Fibroblast of the aortic adventitia (primary cell): ENCODE results near the gene CBFA2T3. TPM values are rescaled to one million over a fixed set of nuclear protein-coding genes. Genes with fewer than 3 reads are reported as not detected.

Experiments
- DNase-seq: peaks from one replicate; pipeline ENCODE4 v3.0.0-alpha.2; 2010; ENCODE audit warnings: low read depth
- H3K4me3 ChIP-seq: 2 replicates; pipeline ENCODE4 v1.5.1; 2011; ENCODE audit warnings: low read depth, mild to moderate bottlenecking, control low read depth, low read length, moderate library complexity
- total RNA-seq: library from RNA; depleted of rRNA; stranded (reverse); fragments of >200 nt; gene quantifications from 2 replicates; pipeline ENCODE4 v1.2.3, GENCODE V29; 2012; ENCODE audit warnings: low replicate concordance
- TF ChIP-seq, protein P1 (sequence below): IDR thresholded peaks from 2 replicates; pipeline ENCODE4 v1.5.1; 2011; ENCODE audit warnings: mild to moderate bottlenecking, low read length, control low read depth, inconsistent platforms; ENCODE audit not compliant: insufficient read depth

CBFA2T3 gene
- total RNA-seq, 1 donor: not detected

DNA sequence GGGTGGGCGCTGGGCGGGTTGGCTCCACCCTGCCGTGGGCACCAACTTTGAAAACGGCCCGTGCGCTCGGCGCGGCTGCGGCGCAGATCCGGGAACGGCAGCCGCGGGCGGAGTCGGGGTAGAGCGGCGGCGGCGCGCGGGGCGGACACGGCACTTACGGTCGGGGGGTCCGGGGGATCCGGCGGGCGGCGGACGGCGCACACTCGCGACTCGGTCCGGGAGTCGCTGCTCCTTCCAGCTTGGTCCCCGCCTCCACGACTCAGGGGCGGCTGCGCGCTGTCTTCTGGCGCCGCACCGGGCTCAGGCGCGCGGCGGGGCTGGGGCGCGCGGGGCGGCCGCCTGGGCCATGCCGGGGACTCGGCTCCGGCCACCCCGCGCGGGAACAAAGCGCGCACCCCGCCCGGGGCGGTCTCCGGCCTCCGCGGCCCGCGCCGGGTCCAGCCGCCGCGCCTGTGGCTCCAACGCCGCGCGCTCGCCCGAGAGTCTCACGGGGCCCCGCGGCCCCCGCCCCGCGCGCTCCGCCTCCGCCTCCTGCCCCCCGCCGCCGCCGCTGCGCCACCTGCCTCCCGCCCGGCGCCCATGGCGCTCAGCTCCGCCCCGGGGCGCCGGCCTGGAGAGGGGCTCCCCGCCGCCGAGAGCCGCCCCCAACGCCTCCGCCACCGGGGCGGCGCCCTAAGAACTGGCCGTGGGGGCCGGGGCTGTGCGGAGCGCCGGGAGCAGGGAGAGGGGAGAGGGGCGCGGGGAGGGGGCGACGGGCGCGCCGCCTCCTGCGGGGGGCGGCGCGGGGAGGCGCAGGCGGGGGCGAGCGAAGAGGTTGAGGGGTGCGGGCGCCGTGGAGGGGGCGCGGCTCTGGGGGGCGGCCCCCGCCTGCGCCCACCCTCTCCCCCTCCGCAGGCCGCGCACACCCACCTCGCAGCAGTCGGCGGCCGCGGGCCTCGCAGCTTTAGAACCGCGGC, 35.9 kb downstream of the CBFA2T3 start:
- no peak overlapping the region for H3K4me3 ChIP-seq
- no peak for DNase-seq
- TF ChIP-seq, protein P1, sequence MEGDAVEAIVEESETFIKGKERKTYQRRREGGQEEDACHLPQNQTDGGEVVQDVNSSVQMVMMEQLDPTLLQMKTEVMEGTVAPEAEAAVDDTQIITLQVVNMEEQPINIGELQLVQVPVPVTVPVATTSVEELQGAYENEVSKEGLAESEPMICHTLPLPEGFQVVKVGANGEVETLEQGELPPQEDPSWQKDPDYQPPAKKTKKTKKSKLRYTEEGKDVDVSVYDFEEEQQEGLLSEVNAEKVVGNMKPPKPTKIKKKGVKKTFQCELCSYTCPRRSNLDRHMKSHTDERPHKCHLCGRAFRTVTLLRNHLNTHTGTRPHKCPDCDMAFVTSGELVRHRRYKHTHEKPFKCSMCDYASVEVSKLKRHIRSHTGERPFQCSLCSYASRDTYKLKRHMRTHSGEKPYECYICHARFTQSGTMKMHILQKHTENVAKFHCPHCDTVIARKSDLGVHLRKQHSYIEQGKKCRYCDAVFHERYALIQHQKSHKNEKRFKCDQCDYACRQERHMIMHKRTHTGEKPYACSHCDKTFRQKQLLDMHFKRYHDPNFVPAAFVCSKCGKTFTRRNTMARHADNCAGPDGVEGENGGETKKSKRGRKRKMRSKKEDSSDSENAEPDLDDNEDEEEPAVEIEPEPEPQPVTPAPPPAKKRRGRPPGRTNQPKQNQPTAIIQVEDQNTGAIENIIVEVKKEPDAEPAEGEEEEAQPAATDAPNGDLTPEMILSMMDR: no peak

DNA sequence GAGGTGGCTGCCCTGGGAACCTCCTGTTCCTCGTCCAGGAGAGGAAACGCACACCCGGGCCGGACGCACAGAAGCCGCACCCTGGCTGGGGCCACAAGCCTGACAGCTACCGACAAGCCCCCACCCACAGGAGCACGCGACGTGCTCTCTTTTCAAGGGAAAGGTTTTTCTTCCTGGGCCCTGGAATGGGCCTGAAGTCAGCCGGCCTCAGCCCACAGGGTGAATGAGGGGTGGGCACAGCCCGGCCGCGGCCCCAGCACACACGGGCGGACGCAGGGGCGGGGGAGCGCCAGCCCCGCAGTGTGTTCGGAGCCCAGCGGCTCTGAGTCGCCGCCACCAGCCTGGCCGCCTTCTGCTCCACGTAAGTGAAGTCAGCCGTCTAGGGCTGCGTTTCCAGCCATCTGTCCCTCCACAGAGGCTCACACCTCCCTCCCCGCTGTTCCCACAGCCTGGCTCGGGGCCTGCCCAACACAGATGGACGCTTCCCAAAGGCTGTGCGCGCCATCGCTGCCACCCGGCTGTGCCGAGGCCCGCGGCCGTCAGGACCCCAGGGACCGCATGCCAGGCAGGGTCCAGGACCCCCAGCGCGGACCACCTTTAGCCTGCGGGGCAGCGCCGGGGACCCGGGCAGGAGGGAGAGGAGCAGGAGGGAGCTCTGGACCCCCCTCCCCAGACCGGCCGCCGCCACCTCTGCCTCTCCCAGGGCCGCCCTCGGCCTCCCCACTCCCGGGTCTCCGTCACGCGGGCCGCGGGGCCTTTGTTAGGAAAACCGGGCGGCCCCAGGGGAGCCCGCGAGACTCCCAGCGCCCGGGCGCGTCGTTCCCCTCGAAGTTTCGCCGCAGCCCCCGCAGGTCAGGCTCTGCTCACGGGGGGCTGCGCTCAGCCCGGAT, 36.8 kb downstream of the CBFA2T3 start:
- DNase-seq: no peak
- H3K4me3 ChIP-seq: no peak overlapping the region
- TF ChIP-seq, protein P1: no peak

DNA sequence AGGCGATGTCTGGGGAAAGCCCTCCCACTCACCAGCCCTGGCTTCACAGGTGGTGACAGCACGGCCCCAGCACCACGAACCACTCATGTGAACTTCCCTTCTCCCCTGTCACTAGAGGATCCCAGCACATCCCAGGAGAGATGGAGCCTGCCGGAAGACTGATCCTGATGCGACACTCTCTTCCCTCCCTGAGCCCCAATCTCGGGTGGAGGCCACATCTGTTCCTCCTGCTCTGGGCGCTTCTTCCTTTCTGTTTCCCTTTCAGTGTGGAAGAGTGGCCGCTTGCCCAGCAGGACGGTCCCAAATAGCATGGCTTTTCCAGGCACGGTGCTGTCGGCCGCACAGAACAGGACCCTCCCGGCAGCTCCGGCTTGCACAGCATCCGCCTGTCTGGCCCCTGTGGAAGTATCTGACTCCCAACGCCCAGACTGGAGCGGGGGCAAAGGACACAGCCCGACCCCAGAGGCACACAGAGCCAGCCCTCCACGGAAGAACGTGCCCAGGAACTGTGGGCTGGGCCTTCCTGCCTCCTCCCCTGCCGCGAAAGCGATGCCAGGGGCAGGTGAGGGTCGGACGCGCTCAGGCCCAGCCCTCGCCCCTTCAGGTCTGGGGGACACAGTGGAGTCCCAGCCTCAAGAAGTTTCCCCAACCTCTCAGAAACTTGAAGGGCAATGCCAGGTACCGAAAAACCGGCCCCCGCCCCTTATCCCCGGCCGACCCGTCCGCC, 37.6 kb downstream of the CBFA2T3 start:
- peak overlapping the region; percentile 13 for H3K4me3 ChIP-seq
- no peak for DNase-seq
- TF ChIP-seq, protein P1: no peak

DNA sequence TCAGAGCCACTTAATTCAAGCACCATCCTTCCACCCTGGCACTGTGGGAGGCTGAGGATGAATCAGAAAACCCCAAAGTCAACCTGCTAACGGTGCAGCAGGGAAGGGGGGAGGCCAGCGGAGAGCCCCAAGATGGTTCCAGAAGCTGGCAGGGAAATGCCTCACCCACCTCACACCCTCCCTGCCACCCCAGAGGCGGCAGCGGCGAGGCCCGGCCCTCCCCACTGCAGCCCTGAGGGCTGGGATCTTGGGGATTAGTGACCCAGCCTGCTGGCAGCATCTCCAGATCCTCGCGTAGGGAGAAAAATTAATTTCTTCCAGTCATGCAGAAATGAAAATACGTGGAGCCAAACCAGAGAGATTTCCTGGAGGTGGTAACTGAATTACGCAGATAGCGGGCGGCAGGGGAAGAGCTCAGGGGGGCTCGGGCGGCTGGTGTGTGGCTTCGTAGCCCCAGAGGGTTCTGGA, 38.2 kb downstream of the CBFA2T3 start:
- no peak overlapping the region for H3K4me3 ChIP-seq
- TF ChIP-seq, protein P1: no peak
- no peak for DNase-seq

DNA sequence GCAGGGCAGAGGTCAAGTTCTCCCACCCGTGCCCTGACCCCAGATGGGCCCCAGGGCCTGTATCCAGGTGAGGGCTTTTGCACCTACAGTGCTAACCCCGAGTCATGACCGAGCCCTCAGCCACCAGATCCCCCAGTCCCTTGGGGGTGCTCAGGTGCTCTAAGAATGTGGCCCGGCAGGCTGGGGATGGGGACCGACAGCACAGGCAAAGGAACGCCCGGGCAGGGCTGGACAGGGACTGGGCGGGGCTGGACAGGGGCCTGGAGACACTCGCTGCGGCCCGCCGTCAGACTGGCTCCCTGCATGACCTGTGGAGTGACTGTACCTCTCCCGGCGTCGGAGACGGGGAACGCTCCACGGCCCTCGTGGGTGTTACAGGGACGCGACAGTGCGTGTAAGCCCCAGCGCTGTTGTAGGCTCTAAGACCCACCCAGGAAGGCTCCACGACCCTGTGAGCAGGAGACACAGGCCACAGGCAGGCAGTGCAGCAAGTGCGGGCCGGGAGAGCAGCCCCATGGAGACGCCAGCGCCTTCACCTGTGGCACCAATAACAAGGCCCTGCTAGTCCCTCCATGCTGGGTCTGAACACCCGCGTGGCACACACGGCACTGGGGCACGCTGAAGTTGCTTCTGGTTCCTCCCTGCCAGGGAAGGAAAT, 38.8 kb downstream of the CBFA2T3 start:
- TF ChIP-seq, protein P1: no peak
- H3K4me3 ChIP-seq: no peak overlapping the region
- no peak for DNase-seq

DNA sequence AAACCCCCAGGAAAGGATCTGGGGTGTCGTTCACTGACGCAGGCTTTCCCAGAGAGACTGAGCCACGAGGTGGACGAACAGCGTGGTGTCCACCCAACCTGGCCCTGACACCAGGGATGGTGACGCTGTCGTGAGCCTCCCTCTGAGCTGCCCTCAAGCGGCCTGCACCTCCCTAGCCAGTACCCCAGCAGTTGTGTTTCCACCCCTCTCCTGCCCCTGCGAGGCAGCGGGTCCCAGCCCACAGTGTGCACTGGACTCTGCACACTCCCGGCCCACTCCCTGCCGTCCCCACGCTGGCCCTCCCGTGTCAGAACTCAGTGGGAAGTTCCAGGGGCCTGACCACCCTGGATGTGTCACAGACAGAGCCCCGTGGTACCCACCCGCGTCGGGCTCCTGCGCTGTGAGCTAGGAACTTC, 39.8 kb downstream of the CBFA2T3 start:
- TF ChIP-seq, protein P1: no peak
- H3K4me3 ChIP-seq: no peak overlapping the region
- no peak for DNase-seq
